HG03039 (cell line): ENCODE measurements around the gene TBL1X.
"Not testable (repeated sequence)": the region's sequence is repeated elsewhere in the genome, so short reads cannot be mapped to it uniquely, and the experiment has no call there.

Experiments used
- ATAC-seq: cut with Tn5 transposase; IDR thresholded peaks from one replicate; pipeline ENCODE4 v1.9.1; 2021; ENCODE audit warnings: mild to moderate bottlenecking, moderate library complexity; ENCODE audit not compliant: unreplicated experiment

TBL1X gene

GRCh38 chrX:9458516-9459078 is 6.3 kb upstream of the TBL1X start:
- no peak for ATAC-seq

DNA sequence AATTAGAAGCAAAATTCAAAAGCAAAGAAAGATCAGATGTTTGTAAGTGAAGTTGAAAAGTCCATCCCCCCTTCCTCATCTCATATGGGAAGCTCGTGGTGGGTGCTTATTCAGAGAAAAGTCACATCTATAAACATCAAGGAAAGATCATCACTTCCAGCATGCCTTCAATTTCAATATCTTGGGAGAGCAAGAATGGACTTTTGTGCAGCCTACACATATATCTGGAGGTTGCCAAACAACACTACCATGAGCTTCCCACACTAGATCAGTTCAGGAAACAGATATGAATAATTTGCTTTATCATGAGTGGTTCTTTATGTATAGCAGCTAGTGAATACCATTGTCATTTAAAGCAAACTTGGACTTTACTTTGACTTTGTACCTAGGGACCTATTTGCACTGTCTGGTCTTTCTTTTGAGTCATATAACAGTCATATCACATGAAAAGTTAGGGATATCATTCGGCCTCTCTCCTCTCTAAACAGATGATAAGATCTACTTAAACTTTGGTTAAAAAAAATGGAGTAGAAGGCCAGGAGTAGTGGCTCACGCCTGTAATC is 5.6 kb upstream of the TBL1X start:
- no peak for ATAC-seq

DNA sequence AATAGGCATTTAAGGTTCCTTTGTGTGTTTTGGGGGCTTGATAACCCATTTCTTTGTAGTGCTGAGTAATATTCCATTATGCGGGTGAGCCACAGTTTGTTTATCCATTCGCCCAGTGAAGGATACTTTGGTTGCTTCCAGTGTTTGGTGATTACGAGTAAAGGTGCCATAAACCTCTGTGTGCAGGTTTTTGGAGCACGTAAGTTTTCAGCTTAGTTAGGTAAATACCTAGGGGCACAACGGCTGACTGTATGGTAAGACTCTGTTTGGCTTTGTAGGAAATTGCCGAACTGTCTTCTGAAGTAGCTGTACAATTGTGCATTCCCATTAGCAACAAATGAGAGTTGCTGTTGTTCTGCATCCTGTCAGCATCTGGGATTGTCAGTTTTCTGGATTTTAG is 3.8 kb upstream of the TBL1X start:
- no peak for ATAC-seq

DNA sequence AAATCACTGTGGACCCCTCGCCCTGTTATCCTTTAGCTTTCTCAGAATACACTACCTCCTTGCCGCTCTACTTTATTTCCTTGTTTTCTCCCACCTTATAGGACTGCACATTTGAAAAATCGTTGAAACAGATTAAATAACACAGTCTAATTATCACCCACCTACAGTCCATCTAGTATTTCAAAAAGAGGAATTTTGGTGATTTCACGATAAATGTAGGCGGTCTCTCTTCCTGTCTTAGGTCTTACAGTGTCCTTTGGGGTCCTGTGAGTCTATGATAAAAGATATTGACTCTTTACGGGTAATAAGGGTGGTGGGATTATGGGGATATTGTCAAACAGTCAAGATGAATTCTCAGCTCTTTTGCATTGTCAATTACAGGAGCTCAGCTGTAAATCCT is 2.4 kb upstream of the TBL1X start:
- ATAC-seq = no peak

DNA sequence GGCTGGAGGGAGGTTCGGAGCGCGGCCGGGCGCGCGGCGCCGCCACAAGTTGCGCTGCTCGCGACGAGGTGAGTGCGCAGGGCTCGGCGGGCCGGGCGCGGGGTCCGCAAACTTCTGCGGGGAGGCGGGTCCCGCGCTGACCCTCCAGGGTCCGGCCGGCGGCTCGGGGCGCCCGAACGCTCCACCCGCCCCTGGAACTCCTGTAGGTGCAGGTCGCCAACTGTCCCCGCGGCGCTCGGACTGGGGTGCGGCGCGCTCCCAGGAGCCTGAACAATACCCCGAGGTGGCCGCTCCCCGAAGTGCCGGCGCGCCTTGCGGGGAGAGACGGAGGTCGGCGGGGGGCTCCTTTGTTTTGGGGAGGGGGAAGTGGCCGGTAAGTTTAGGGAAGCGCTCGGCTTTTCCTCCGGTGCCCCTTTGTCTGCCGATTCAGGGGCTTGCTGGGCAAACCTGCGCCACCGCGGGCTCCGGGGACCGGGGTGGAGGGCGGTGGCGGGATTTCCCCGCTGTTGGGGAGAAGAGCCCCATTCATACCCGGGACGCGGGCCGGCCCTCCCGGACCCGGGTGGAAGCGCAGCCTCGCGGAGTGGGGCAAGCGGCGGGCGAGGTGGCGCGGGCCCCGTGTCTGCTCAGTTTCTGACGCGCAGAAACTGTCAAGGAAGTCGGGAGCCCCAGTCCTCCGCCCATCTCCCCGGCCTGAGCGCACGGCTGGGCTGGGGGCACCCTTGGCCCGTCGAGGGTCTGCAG is 694 bp downstream of the TBL1X start:
- no peak for ATAC-seq

GRCh38 chrX:9466124-9466495 is 1.3 kb downstream of the TBL1X start:
- no peak for ATAC-seq

- ATAC-seq = no peak
These were observed 1.9 kb downstream of the TBL1X start for GRCh38 chrX:9466736-9467135.

- ATAC-seq = no peak
These were observed 2.3 kb downstream of the TBL1X start for GRCh38 chrX:9467146-9467545.

- ATAC-seq = no peak
These were observed 2.9 kb downstream of the TBL1X start for GRCh38 chrX:9467751-9468150.

GRCh38 chrX:9471571-9471985 is 6.7 kb downstream of the TBL1X start:
- ATAC-seq = no peak

DNA sequence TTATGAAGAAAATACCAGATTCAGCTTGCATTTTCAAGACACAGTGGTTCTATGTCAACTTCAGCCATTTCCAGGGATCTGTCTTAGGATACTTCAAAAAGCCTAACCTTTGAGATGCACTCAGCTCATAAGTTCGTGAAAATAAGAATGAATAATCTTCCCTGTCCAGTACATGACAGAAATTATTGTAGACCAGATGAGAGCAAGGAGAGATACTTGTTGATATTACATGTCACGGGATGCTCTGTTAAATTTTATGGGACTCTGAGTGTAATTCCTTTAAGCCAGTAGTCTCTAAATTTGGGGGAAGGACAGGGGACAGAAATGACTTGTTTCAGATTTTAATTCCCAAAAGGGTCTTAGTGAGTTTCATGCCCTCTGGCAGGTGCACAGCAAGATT is 8.8 kb downstream of the TBL1X start:
- ATAC-seq = no peak

DNA sequence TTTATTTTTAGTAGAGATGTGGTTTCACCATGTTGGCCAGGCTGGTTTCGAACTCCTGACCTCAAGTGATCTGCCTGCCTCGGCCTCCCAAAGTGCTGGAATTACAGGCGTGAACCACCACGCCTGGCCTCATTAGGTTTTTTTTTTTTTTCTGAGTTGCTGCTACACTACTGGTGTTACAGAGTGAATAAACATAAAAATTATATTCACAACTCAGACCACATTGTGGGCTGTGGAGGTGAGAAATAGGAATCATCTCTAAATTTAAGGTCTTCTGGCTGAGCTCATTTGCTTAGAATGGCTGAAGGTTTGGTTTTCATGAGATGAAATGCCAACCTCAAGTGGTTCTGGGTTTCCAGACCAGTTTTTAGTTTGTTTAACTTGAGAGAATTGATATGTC is 10.6 kb downstream of the TBL1X start:
- ATAC-seq = not testable (repeated sequence)

- ATAC-seq = no peak
These were observed 11.1 kb downstream of the TBL1X start for GRCh38 chrX:9475984-9476383.

DNA sequence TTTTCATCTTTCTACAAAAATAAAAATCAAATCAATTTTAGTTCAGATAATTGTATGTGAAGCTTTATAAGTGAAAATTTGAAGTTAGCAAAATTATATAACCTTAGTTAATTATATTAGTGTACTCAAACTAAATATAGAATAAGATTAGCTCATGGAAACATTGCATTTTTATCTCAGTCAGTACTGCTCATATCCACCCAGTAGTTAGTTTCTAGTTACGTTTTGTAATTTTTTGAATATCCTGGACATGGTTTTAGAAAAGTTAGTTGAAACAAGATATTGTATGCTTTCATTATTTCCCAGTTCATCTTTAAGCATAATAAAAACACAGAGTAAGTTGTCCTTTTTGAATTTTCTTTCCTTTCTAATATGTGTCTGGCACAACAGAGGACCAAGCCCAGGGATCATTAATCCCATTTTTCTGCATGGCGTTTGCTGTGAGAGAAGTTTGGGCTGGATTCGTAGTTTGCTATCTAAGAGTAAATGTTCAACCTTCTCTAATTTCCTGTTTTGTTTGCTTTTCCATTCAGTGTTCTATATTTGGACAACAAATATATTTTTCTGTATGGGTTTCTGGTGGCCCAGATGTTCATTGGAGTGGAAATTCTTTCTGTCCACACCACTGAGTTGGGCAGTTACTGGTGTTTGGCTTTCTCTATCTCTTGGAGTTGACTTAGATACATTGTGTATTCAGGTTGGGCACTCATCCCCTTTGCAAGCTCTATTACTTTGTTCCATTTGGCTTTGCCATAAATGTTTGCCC is 12.1 kb downstream of the TBL1X start:
- no peak for ATAC-seq

DNA sequence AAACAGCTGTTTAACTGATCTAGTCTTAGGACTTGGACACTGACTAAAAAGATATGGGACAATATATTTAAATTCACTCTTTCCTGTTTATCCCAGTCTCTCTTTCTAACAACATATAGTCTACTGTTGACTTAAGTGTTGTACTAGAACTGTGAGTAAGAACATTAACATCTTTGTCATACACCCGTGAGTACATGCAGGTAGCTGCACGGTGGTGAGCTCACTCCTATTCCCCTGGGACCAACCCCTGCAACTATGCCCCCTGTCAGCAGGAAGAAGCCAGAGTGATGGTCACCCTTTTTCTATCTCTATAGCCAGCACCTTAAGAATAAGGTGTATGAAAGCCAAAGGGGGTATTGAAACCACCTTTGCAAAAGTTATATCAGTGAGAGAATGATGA is 17.6 kb downstream of the TBL1X start:
- ATAC-seq = no peak

DNA sequence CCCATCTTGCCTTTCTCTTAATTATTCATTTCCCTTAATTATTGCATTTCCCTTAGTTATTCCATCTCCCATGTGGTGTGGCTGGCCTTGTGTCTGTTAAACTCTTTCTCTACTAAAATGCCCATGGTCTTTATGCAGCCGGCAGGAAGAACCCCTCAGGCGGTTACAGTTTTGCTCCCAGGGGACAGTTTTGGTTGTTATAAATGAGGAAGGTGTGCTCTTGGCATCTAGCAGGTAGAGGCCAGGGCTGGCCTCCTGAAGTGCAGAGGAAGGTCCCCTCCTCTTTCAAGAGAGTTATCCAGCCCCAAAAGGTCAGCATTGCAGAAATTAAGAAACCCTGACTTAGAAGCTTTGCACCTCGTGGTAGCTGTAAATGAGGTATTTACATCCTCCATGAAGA is 18.0 kb downstream of the TBL1X start:
- ATAC-seq = no peak

DNA sequence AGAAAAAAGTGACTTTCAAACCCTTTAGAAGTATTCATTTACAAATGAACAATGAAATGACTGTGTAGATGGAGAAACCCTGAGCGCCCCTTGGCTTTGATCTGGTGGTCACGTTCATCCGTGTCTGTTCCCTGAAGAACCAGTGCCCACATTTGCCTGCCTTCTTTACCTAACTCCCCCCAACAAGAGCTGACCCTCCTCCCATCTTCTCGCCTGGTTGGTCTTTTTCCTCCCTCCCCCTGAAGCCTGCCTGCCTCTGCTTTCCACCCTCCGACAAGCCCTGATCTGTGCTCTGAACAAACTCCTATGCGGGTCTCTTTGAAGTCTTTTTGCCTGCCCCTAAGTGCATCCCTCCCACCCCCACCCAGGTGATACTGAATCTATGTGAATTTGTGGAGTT is 18.5 kb downstream of the TBL1X start:
- ATAC-seq = no peak

- no peak for ATAC-seq
These were observed 22.0 kb downstream of the TBL1X start for GRCh38 chrX:9486786-9487387.

DNA sequence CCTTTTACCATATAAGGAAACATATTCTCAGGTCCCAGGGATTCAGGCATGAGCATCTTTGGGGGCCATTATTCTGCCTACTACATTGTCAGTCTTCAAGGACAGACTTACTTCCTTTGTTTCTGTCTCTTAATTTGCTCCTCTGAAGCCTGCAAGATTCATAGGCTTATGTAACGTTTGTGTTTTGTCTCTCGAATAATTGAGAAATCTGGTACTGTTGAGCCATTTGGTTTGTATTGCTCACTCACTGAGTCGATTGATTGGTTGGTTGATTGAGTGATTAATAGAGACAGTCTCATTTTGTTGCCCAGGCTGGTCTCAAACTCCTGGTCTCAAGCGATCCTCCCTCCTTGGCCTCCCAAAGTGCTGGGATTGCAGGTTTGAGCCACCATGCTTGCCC is 23.7 kb downstream of the TBL1X start:
- no peak for ATAC-seq

- no peak for ATAC-seq
These were observed 24.4 kb downstream of the TBL1X start for GRCh38 chrX:9489234-9489633.

DNA sequence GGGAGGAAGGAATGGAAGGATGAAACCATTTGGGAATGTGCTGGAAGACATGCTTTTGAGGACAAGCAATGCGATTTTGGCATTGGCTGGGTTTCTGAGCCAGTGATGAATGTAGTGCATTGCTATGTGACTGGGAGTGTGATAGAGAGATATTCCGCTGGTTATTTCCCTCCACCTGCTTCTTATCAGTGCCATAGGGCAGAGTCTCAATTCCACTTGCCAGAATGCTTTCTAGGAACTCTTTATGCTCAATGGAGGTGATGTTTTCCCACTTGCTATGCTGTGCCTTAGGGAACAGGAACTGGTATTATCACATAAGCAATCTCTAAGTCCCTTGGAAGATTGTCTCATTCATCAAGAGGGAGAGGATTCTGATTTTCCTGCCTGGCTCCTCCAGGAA is 28.0 kb downstream of the TBL1X start:
- ATAC-seq = no peak

DNA sequence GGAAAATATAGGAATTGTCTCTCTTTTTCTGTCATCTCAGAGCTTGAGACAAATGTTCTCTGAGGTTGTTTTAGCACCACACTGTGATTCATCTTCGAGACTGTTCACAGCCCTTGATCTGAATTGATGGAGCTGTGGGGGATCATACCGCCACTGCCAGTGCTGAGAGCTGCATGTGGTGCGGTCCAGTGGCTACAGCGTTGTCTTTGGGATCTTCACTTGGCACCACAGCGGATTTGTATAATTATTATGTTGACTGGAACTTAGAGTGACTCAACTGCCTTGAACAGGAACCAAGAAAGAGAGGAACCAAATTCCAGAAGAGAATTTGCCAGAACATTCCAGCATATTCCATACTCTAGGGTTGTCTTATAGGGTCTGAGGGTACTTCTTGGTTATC is 29.1 kb downstream of the TBL1X start:
- no peak for ATAC-seq
